HL-60 (cell line): ENCODE measurements around the gene CPXM1.

Experiments
- CTCF ChIP-seq: IDR thresholded peaks from one replicate; pipeline ENCODE4 v1.5.1; 2011; ENCODE audit warnings: low read length, control low read depth, inconsistent platforms; ENCODE audit not compliant: insufficient read depth
- REST ChIP-seq: IDR thresholded peaks from 2 replicates; pipeline ENCODE4 v1.6.1; 2012; ENCODE audit warnings: low read depth; ENCODE audit not compliant: insufficient replicate concordance

- TF ChIP-seq CTCF = no peak
- TF ChIP-seq REST = no peak
Measured at GRCh38 chr20:2794202-2794748, 6.2 kb downstream of the CPXM1 start.
